SK-N-SH (cell line): ENCODE data around the gene PSMF1. TPM values are rescaled to one million over a fixed set of nuclear protein-coding genes. Genes with fewer than 3 reads are reported as not detected.

Experiments used
- CTCF ChIA-PET: fragments of 300-600, 350-600 bp; formaldehyde crosslinking; extraction: SDS; loops from one replicate; lab custom pipeline; 2021; lab: Yijun Ruan, JAX
- POLR2A ChIA-PET: fragments of 350-600 bp; sonication (Branson Sonifier 250); formaldehyde crosslinking; extraction: SDS; loops from one replicate; lab custom pipeline; 2020; ENCODE audit warnings: antibody characterized with exemption, inconsistent platforms; lab: Yijun Ruan, JAX
- DNase-seq: peaks from one replicate; pipeline ENCODE4 v3.0.0; 2012
- H2AFZ ChIP-seq: fragments of 200-600 bp; sonication (generic); 2 replicates; pipeline ENCODE4 v1.8.1; 2016; ENCODE audit warnings: antibody characterized with exemption, mild to moderate bottlenecking, low read depth
- H3F3A ChIP-seq: fragments of 200-600 bp; sonication (generic); replicated peaks from 2 replicates; pipeline ENCODE3; 2016; ENCODE audit warnings: antibody characterized with exemption, mild to moderate bottlenecking; ENCODE audit not compliant: insufficient read depth
- H3K27ac ChIP-seq, 2 experiments: fragments of 200-500 bp in 1 of 2; fragments of 200-600 bp in 1 of 2; sonication (Bioruptor generic) in 1 of 2; sonication (generic), shearing (Covaris generic) in 1 of 2; 2 replicates each; pipeline versions ENCODE4 v1.5.1 to v1.6.1; 2014 to 2016; ENCODE audit warnings: low read depth in 2 of 2, inconsistent platforms in 1 of 2, low read length in 1 of 2, mild to moderate bottlenecking in 1 of 2, mixed read lengths in 1 of 2
- H3K27me3 ChIP-seq: fragments of 200-600 bp; sonication (generic), shearing (Covaris generic); 2 replicates; pipeline ENCODE4 v1.6.1; 2016; ENCODE audit warnings: mixed run types; ENCODE audit not compliant: insufficient read depth
- H3K36me3 ChIP-seq, 2 experiments: fragments of 200-500 bp in 1 of 2; fragments of 200-600 bp in 1 of 2; sonication (Bioruptor generic) in 1 of 2; sonication (generic) in 1 of 2; replicated peaks in 1 of 2; 2 replicates each; pipeline versions ENCODE3 to v1.5.1; 2014 to 2016; ENCODE audit warnings: low read length in 1 of 2, mild to moderate bottlenecking in 1 of 2; ENCODE audit not compliant: insufficient read depth in 2 of 2, control insufficient read depth in 1 of 2
- H3K4me1 ChIP-seq, 2 experiments: fragments of 200-500 bp in 1 of 2; fragments of 200-600 bp in 1 of 2; sonication (Bioruptor generic) in 1 of 2; sonication (generic), shearing (Covaris generic) in 1 of 2; 2 replicates each; pipeline versions ENCODE4 v1.5.1 to v1.6.1; 2014 to 2016; ENCODE audit warnings: low read depth in 1 of 2, low read length in 1 of 2, mixed run types in 1 of 2; ENCODE audit not compliant: insufficient read depth in 2 of 2, control insufficient read depth in 1 of 2
- H3K4me2 ChIP-seq: fragments of 200-600 bp; sonication (generic), shearing (Covaris generic); 2 replicates; pipeline ENCODE4 v1.6.1; 2017; ENCODE audit warnings: mixed run types
- H3K4me3 ChIP-seq, 2 experiments: fragments of 200-500 bp in 1 of 2; fragments of 200-600 bp in 1 of 2; sonication (Bioruptor generic) in 1 of 2; sonication (generic), shearing (Covaris generic) in 1 of 2; 2 replicates each; pipeline versions ENCODE4 v1.5.1 to v1.8.1; 2014 to 2016; ENCODE audit warnings: low read depth in 2 of 2, inconsistent platforms in 1 of 2, low read length in 1 of 2, mild to moderate bottlenecking in 1 of 2, mixed read lengths in 1 of 2, moderate library complexity in 1 of 2
- H3K79me2 ChIP-seq: fragments of 200-600 bp; sonication (generic); 2 replicates; pipeline ENCODE4 v1.8.1; 2017; ENCODE audit warnings: mild to moderate bottlenecking; ENCODE audit not compliant: insufficient read depth
- H3K9ac ChIP-seq: fragments of 200-600 bp; sonication (generic); 2 replicates; pipeline ENCODE4 v1.6.1; 2017; ENCODE audit warnings: mixed run types
- H3K9me2 ChIP-seq: fragments of 200-600 bp; sonication (generic); 2 replicates; pipeline ENCODE4 v1.6.1; 2017; ENCODE audit warnings: mixed run types
- H3K9me3 ChIP-seq: fragments of 200-600 bp; sonication (generic); 2 replicates; pipeline ENCODE4 v1.6.1; 2017; ENCODE audit warnings: mixed run types, mild to moderate bottlenecking, moderate library complexity
- H4K20me1 ChIP-seq: fragments of 200-600 bp; sonication (generic); 2 replicates; pipeline ENCODE4 v1.6.1; 2017; ENCODE audit warnings: mild to moderate bottlenecking, mixed run types; ENCODE audit not compliant: insufficient read depth
- CHD2 ChIP-seq: fragments of 150-350 bp; IDR thresholded peaks from 2 replicates; pipeline ENCODE4 v1.6.1; 2018; ENCODE audit warnings: low read length; ENCODE audit not compliant: partially characterized antibody
- ELF1 ChIP-seq: IDR thresholded peaks from 2 replicates; pipeline ENCODE4 v1.4.0; 2012
- FOXJ3 ChIP-seq: sonication (generic); formaldehyde crosslinking; IDR thresholded peaks from 2 replicates; pipeline ENCODE4 v1.5.1; 2020; ENCODE audit warnings: mild to moderate bottlenecking, missing genetic modification reagents
- FOXM1 ChIP-seq: IDR thresholded peaks from 2 replicates; pipeline ENCODE4 v1.4.0; 2012; ENCODE audit warnings: low read depth, mild to moderate bottlenecking
- GATA2 ChIP-seq: sonication (generic); formaldehyde crosslinking; IDR thresholded peaks from 2 replicates; pipeline ENCODE4 v1.5.0; 2020; ENCODE audit warnings: mild to moderate bottlenecking, missing genetic modification reagents
- JUND ChIP-seq: IDR thresholded peaks from 2 replicates; pipeline ENCODE4 v1.4.0; 2012
- MEF2A ChIP-seq: IDR thresholded peaks from 2 replicates; pipeline ENCODE4 v1.4.0; 2012; ENCODE audit warnings: low read depth, borderline replicate concordance
- NFIC ChIP-seq: IDR thresholded peaks from 2 replicates; pipeline ENCODE4 v1.4.0; 2012; ENCODE audit warnings: borderline replicate concordance
- NRF1 ChIP-seq: IDR thresholded peaks from 2 replicates; pipeline ENCODE4 v1.6.1; 2012; ENCODE audit warnings: low read depth, mild to moderate bottlenecking, low read length
- PBX3 ChIP-seq: IDR thresholded peaks from 2 replicates; pipeline ENCODE4; 2012
- RAD21 ChIP-seq: IDR thresholded peaks from 2 replicates; pipeline ENCODE4 v1.6.1; 2012; ENCODE audit warnings: mild to moderate bottlenecking, low read length
- RCOR1 ChIP-seq: fragments of 150-350 bp; IDR thresholded peaks from 2 replicates; pipeline ENCODE4 v1.6.1; 2017; ENCODE audit warnings: antibody characterized with exemption, low read length
- RXRA ChIP-seq: IDR thresholded peaks from 2 replicates; pipeline ENCODE4 v1.4.0; 2012; ENCODE audit warnings: low read depth, mild to moderate bottlenecking, borderline replicate concordance
- SIN3A ChIP-seq: IDR thresholded peaks from 2 replicates; pipeline ENCODE4 v1.6.1; 2012; ENCODE audit warnings: low read depth, mild to moderate bottlenecking, low read length, moderate library complexity, borderline replicate concordance
- SMC3 ChIP-seq: IDR thresholded peaks from 2 replicates; pipeline ENCODE4 v1.6.1; 2012; ENCODE audit warnings: low read depth, low read length, improper control_type of control experiment
- TCF12 ChIP-seq: IDR thresholded peaks from 2 replicates; pipeline ENCODE4 v1.4.0; 2012
- USF1 ChIP-seq: IDR thresholded peaks from 2 replicates; pipeline ENCODE4 v1.4.0; 2012; ENCODE audit warnings: low read depth, borderline replicate concordance
- USF2 ChIP-seq: fragments of 150-350 bp; IDR thresholded peaks from 2 replicates; pipeline ENCODE4 v1.6.1; 2017; ENCODE audit warnings: antibody characterized with exemption, low read length, low read depth, borderline replicate concordance
- YY1 ChIP-seq: IDR thresholded peaks from 2 replicates; pipeline ENCODE4 v1.4.0; 2012; ENCODE audit warnings: low read depth, mild to moderate bottlenecking
- WGBS: methylation state at CpG from one replicate; pipeline ENCODE4 v1.1.6; 2017; ENCODE audit warnings: low lambda C conversion rate; 5-methylcytosine and 5-hydroxymethylcytosine counted together
- polyA plus RNA-seq, 3 experiments: library from polyadenylated mRNA; depleted of rRNA; stranded (reverse); fragments of >200 nt; gene quantifications; 2 replicates each; pipeline ENCODE4 v1.2.3, GENCODE V29; 2012

The PSMF1 gene
- polyA plus RNA-seq, 1 of the 3 experiments (the other 2 are of a cell fraction), result 103 TPM

- H3K79me2 ChIP-seq, result peaks cover 68% of the 10 kb centered on the region
- no peaks in the 10 kb centered on the region for H3K9me3 ChIP-seq
- H3K27me3 ChIP-seq, result no peaks in the 10 kb centered on the region
- no peaks in the 10 kb centered on the region for H3F3A ChIP-seq
- WGBS, result 89% methylated on average over 3 of the region's 3 CpGs
- no peak overlapping the region for H3K4me2 ChIP-seq
- CTCF ChIA-PET, result no interaction called here
- peaks cover 7% of the 10 kb centered on the region; the same call in 1 of the 2 replicates for H4K20me1 ChIP-seq
- no peaks in the 10 kb centered on the region for H3K9me2 ChIP-seq
- peaks cover 12 to 26% of the 10 kb centered on the region in 2 experiments; a peak in 3 of 4 replicates for H3K4me1 ChIP-seq
- H2AFZ ChIP-seq, result no peak overlapping the region
- peaks cover 42 to 59% of the 10 kb centered on the region in 2 experiments for H3K36me3 ChIP-seq
- H3K4me3 ChIP-seq, result no peak overlapping the region
- POLR2A ChIA-PET, result no interaction called here
- H3K27ac ChIP-seq, result no peak overlapping the region; a peak in 1 of 4 replicates
- no peak for DNase-seq
- no peak overlapping the region for H3K9ac ChIP-seq
- no peak for TF ChIP-seq TCF12
- TF ChIP-seq MEF2A, result no peak
- TF ChIP-seq ELF1, result no peak
- TF ChIP-seq PBX3, result no peak
- TF ChIP-seq USF2, result no peak
- TF ChIP-seq NFIC, result no peak
- no peak for TF ChIP-seq FOXJ3 (CRISPR knock-in tag)
- TF ChIP-seq RAD21, result no peak
- no peak for TF ChIP-seq SMC3
- no peak for TF ChIP-seq RCOR1
- TF ChIP-seq FOXM1, result no peak
- no peak for TF ChIP-seq YY1
- TF ChIP-seq GATA2 (CRISPR knock-in tag), result no peak
- no peak for TF ChIP-seq SIN3A
- no peak for TF ChIP-seq USF1
- no peak for TF ChIP-seq CHD2
- no peak for TF ChIP-seq NRF1
- no peak for TF ChIP-seq JUND
- no peak for TF ChIP-seq RXRA
Measured at GRCh38 chr20:1123666-1124065, 5.3 kb downstream of the PSMF1 start.
